Hematopoietic multipotent progenitor cell treated with erythropoietin and hydrocortisone succinate and interleukin-3 and kit ligand, for 15 days (in vitro differentiated cells): ENCODE measurements around the gene RICTOR.
A peak's percentile ranks its signal among the peaks of the same experiment; 100 is the strongest.
"Not testable (repeated sequence)": the region's sequence is repeated elsewhere in the genome, so short reads cannot be mapped to it uniquely, and the experiment has no call there.

Source experiments
- DNase-seq: peaks from one replicate; pipeline ENCODE4 v3.0.0-alpha.2; 2015; ENCODE audit warnings: low spot score

The RICTOR gene

GRCh38 chr5:39006650-39007049, 67.5 kb downstream of the RICTOR start:
- DNase-seq, result no peak

GRCh38 chr5:39005566-39006232, 68.5 kb downstream of the RICTOR start:
- peak; percentile 43 for DNase-seq

GRCh38 chr5:39001683-39002082, 72.5 kb downstream of the RICTOR start:
- DNase-seq, result no peak

DNA sequence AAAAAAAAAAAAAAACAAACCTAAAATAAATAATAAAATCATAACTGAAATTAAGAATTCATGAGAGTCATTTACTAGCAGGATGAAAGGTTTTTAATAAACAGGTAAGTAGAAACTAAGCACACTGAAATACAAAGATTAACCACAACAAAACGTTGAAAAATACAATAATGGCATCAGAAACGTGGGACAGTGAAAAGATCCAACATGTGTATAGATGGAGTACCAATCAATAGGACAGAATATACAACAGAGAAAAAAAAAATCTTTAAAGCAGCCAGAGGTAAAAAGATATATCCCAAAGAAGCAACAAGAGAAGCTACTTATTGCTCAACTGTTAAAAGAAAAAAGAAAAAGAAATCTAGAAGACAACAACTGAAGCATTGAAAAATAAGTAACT, 75.2 kb downstream of the RICTOR start:
- no peak for DNase-seq

GRCh38 chr5:38997591-38997990, 76.6 kb downstream of the RICTOR start:
- DNase-seq, result no peak

DNA sequence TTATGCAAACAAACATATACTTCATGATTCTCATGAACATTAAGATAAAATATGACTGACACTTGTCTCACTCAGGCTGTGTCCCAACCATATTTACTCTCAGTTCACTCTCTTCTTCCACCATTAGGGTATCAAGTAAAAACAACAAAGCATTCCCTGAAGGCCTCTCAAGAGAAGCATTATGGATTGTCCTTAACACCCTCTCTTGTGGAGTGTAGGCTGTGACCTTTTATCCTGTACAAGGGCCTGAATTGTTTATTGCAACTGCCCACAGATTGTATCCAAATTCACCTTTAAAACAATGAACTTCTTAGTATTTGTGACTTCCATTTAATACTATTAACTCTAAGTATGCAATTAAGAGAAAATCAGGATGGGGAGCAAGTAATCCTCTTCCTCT, 78.1 kb downstream of the RICTOR start:
- DNase-seq, result no peak

- peak; percentile 67 for DNase-seq
Measured at GRCh38 chr5:38994324-38994927, 79.8 kb downstream of the RICTOR start.

DNA sequence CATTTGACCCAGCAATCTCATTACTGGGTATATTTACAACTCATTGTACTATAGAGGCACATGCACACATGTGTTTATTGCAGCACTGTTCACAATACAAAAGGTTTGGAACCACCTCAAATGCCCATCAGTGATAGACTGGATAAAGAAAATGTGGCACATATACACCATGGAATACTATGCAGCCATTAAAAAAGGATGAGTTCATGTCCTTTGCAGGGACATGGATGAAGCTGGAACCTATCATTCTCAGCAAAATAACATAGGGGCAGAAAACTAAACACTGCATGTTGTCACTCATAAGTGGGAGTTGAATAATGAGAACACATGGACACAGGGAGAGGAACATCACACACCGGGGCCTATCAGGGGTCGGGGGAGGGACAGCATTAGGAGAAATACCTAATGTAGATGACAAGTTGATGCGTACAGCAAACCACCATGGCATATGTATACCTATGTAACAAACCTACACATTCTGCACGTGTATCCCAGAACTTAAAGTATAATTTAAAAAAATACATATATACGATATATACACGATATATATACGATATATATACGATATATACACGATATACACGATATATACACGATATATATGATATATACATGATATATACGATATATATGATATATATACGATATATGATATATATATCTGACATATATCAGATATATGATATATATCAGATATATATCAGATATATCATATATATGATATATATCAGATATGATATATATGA, 84.1 kb downstream of the RICTOR start:
- DNase-seq, result not testable (repeated sequence)

GRCh38 chr5:38985909-38986452, 88.2 kb downstream of the RICTOR start:
- no peak for DNase-seq

- no peak for DNase-seq
Measured at GRCh38 chr5:38979535-38979934, 94.7 kb downstream of the RICTOR start.

DNA sequence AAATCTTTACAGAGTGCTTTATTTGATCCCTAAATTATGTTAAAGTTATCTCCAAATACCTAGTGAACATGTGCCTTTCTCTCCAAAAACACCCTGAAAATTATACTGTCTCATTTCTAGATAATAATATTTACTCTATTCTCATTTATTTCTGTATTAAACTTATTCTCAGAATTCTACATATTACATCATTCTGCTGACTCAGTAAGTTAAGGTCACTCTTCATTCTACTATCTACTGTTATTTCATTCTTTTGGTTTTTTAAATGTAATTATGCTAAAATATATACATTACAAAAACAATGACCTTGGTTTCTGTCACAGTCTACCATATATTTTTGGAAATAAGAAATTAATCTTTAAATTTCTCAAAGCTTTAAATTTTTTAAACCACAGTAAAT, 96.2 kb downstream of the RICTOR start:
- no peak for DNase-seq

DNA sequence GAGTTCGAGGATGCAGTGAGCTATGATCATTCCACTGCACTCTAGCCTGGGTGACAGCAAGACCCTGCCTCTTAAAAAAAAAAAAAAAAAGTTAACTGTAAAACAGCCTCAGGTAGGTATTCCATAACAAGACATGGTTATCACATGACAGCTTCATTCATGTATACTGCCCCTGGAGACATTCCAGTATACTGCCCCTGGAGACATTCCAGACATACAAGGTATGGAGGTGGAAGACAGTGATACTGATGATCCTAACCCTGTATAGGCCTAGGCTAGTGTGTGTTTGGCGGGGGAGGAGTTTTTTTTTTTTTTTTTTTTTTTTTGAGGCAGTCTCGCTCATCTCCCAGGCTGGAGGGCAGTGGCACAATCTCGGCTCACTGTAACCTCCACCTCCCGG, 105.5 kb downstream of the RICTOR start:
- DNase-seq, result no peak

DNA sequence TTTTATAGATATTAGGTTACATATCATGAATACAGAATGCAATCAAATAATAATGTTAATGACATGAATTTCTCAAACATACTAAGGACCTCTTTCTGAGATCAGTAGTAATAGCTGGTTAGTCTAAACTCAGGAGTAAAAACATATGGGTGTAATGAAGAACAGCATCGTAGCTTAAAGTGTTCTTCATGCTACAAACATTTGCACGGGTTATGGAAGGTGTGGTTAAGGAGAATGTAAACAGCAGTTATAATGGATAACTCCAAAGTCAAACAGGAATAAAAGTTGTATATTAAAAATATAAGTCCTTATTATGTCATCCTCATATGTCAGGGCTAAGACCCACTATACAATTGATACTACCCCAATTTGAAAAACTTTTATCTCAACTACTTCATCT, 112.5 kb downstream of the RICTOR start:
- no peak for DNase-seq

GRCh38 chr5:38953426-38954012, 120.7 kb downstream of the RICTOR start:
- no peak for DNase-seq

DNA sequence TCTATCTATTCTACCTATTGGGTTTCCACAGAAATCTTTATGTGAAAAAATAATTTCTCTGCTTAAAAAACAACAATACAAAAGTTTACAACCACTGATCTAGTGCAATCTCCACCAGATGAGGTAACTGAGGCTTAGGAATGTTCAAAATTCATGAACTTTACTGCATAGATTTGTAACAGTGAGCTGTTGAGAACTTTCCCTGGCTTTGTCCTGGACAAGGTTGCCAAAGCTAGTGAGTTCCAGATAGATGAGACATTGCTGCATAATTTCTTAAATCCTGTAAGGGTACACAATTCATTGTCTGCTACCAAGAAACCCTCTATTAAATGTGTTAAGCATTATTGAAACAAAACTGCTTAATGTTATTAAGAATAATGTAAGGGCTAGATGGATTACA, 125.7 kb downstream of the RICTOR start:
- no peak for DNase-seq

DNA sequence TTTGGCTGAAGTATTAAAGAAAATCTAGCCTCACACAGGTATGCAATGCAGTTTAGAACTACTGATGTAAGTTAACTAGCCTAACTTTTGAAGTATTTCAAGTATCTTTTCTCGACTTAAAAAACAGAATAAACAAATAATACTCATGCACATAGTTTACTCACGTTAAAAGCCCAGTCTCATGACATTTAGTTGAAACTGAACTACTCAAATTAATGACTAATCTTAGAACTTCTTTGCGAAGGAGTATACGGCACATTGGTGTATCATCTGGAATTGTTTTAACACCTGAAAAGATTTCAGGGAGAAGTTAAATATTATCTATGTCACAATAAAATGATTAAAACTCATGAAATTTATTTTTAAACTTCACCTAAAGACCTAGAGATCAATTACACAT, 129.9 kb downstream of the RICTOR start:
- no peak for DNase-seq

DNA sequence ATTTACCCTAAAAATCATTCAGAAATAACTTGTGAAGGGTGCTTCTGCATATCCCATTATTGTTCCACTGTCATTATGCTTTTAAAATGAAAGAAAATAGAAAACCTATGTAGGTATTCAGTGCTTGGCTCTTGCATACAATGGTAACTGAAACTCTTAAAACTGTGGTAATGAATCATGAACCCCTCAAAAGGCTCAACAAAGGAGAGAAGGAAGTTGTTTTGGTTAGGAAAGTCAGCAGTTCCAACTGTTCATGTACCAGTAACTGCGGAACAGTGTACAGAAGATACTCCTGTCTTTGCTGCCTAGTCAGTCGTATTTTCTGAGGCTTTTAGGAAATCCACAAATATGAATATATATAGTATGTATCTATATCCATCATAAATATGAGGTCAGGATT, 132.3 kb downstream of the RICTOR start:
- DNase-seq, result no peak

GRCh38 chr5:38940230-38940858, 133.9 kb downstream of the RICTOR start:
- no peak for DNase-seq

DNA sequence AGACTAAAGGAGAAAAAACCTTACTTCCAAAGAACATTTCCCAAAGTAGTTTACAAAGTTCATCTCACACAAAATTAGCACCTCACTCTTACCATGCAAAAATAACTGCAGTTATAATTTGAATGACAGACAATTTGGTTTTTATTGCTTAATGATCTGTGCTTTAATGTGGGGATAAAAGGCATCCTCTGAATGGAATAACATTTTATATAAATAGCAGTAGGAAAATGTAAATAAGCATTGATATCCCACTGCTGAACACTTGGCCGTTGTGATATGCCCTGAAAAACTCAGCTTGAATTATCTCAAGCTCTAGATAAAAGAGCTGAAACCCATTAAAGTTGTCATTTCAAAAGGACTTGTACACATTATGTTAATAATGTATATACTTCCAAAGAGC, 135.2 kb downstream of the RICTOR start:
- no peak for DNase-seq

DNA sequence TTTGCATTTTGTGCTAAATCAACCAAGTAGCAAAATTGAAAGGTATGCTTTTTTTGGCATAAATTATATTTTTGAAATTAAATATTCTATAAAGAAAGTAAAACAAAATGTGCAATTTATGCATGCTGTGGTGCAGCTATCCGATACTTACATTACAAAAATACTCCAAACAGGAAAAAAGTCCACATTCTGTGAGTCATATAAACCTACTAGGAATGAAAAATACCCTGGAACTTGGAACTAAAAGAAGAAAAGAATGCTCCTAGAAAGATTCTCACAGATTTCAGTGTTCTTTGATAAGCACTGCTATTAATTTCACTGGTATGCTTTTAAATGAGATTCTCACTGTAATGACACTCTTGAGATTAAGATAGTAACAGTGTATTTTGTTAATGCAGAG, 135.8 kb downstream of the RICTOR start:
- DNase-seq, result no peak

DNA sequence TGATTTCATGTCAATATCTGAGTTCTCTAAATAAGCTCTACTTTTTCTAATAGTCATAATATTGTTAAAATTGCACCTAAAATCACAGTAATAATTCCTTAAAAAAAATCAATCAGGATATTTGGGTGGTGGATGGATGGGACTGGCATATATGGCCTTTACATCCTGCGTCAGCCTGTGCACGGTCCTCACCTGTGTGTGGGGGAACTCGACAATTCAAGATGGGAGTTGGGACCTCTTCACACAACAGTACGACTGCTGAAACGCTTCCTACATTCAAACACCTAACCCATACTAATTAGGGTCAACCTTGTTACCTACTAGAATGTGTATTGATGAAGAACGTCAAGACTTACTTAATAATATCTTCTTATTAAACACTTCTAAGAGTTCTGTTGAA, 137.9 kb downstream of the RICTOR start:
- DNase-seq, result no peak

DNA sequence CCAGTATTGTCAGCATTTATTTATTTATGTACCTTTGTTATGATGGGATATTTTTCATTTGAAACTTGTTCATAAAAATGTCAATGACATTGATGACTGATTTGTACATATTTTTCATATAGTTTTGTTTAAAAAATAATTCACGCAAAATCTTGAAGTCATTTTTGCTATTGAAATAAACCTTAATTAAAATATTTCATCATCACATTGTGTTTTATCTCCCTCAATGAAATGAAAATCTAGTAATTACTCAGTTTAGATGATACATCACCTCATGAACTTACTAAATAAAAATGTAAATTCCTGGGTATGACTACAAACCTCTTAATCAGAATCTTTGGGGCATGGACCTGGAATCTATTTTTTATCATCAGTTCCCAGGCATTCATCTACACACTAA, 138.8 kb downstream of the RICTOR start:
- DNase-seq, result no peak
